Measurements from ENCODE around the gene CHEK1. TPM values are rescaled to one million over a fixed set of nuclear protein-coding genes. Genes with fewer than 3 reads are reported as not detected.
"Not testable (repeated sequence)": the region's sequence is repeated elsewhere in the genome, so short reads cannot be mapped to it uniquely, and the experiment has no call there.

The CHEK1 gene
- total RNA-seq: 94.4 and 98.8 TPM in 2 replicates

DNA sequence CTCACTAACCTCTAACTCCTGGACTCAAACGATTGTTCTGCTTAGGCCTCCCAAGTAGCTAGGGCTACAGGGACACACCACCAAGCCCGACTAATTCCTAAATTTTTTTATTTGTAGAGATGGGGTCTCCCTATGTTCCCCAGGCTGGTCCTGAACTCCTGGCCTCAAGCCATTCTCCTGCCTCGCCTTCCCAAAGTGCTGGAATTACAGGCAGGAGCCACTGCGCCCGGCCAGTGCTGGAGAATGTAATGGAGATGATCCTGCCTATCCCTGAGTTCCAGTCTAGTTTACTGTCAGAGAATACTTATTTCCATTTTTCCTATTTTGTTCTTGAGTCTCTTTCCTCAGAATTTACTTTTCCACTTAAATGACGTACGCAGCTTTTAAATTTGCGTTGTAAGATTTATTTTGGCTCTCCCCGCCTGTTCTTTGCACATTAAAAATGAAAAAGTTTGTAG lies at the start of gene CHEK1:
Gene CHEK1 (plus strand): TSS at position 408 of the 458 bp plus-strand sequence. CDS start 1,606 bp downstream, outside the sequence.
- intact Hi-C loops (cut with micrococcal nuclease): loop anchor here (1.0 to 5.0 kb wide), 8 partner anchors 32 to 643 kb away; partner anchors contain the start of genes CDON, EI24, FAM118B and FOXRED1

- intact Hi-C loops (cut with micrococcal nuclease): not testable (repeated sequence)
These were observed 47.8 kb upstream of the CHEK1 start for GRCh38 chr11:125577181-125577580.

- intact Hi-C loops (cut with micrococcal nuclease): no loop called here
These were observed 46.2 kb upstream of the CHEK1 start for GRCh38 chr11:125578783-125579182.

DNA sequence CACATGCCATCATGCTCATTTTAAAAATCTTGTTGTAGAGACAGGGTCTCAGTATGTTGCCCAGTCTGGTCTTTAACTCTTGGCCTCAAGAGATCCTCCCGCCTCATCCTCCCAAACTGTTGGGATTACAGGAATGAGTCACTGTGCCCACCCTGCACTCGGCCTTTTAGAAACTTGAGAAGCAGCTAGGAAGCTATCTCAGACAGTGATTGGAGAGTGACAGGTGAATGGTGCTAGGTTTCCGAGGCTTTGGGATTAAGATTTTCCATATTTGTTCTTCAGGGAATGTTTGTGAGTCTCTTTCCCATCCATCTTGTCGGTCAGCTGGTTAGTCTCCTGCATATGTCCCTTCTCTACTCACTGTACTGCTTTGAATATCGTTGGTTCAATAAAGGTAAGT lies 45.2 kb upstream of the CHEK1 start:
- intact Hi-C loops (cut with micrococcal nuclease): no loop called here

GRCh38 chr11:125583496-125583895 lies 41.5 kb upstream of the CHEK1 start:
- intact Hi-C loops (cut with micrococcal nuclease): no loop called here

DNA sequence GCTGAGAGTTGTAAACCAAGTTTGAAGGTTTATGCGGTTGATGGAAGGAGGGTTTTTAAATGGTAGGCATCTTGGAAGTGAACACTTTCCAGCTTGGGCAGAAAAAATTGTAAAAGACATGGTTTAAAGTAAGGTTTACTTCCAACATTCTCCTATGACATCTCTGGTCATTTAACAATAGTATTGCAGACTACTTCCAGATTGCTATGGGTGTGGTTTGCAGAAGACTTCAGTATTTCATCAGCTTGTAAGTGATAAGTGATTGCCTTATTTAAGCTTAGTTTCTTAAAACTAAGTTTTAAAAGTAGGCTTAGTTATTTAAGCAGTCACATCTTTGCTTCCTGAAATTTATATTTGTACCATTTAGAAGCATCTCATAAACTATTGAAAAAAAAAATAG lies 39.5 kb upstream of the CHEK1 start:
- intact Hi-C loops (cut with micrococcal nuclease): no loop called here

- intact Hi-C loops (cut with micrococcal nuclease): no loop called here
These were observed 38.3 kb upstream of the CHEK1 start for GRCh38 chr11:125586623-125587022.

GRCh38 chr11:125587480-125587879 lies 37.5 kb upstream of the CHEK1 start:
- intact Hi-C loops (cut with micrococcal nuclease): no loop called here

DNA sequence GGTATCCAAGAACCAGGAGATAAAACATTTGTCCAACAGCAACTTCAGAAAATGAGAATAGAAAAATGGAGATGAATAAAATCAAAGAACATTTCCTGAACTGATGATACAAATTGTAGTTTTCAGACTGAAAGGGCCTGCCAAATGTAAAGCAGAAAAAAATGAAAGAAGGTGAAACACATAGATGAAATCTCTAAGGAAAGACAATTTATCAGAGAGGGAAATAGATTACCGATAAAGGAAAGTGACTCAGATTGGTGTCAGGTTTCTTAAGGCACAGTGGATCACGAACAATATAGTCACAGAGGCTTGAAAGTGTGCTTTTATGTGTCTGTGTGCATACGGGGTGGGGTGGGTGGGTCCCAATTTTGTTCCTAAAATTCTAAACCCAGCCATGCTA lies 36.5 kb upstream of the CHEK1 start:
- intact Hi-C loops (cut with micrococcal nuclease): no loop called here

- intact Hi-C loops (cut with micrococcal nuclease): loop anchor here (1.0 kb wide), 7 partner anchors 22 to 678 kb away; partner anchors contain the start of genes CHEK1, EI24, FAM118B and FOXRED1
These were observed 33.2 kb upstream of the CHEK1 start for GRCh38 chr11:125591649-125592304.

- intact Hi-C loops (cut with micrococcal nuclease): loop anchor here (1.0 kb wide), 7 partner anchors 23 to 677 kb away; partner anchors contain the start of genes CHEK1, EI24, FAM118B and FOXRED1
These were observed 32.5 kb upstream of the CHEK1 start, which contains the start of gene STT3A for GRCh38 chr11:125592305-125593113. Gene STT3A (plus strand): TSS chr11:125592852. CDS start chr11:125595916, 3,064 bp downstream.

DNA sequence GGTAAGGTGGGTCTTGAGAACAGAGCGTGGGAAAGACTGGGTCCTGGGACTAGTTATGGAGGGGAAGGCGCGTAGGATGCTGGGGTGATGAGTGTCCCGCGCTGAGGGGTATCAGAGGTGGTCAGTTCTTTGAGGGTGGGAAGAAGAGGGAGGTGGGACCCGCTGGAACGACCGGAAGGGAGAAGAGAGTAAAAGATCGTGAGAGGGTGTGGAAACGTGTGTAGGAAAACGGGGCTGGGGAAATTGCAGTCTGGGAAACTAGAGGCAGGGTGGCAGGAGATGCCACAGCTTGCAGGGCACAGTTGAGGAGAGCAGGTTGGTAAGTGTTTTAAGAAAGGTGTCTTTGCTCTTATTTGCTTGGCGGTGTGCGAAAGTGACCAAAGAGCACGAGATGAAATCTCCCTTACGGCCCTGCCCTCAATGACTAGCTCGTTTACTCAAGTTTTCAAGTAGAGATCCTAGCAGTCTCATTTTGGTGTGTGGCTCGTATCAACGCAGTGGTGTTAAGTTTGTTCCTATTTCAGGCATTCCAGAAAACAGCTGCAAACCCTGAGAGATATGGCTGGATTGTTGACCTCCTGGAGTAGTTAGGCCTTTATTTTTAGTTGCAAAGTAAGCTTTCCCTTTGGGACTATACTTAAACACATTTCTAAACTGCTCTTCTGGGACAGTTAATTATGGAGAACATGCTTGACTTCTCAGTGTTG lies 31.7 kb upstream of the CHEK1 start:
- intact Hi-C loops (cut with micrococcal nuclease): no loop called here

DNA sequence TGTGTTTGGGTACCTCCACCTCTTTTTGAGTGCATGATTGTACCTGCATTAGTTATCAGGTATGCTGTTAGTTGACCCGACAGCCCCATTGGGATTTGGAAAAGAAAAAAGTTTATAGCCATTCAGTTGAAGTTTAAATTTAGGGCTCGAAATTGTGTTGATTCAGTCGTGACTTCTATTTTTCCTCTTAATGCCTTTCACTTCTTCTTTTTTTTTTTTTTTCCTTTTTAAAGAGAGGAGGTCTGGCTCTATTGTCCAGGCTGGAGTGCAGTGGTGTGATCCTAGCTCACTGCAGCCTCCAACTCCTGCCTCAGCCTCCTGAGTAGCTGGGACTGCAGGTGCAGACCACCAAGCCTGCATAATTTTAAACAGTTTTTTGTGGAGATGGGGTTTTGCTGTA lies 30.0 kb upstream of the CHEK1 start:
- intact Hi-C loops (cut with micrococcal nuclease): no loop called here

DNA sequence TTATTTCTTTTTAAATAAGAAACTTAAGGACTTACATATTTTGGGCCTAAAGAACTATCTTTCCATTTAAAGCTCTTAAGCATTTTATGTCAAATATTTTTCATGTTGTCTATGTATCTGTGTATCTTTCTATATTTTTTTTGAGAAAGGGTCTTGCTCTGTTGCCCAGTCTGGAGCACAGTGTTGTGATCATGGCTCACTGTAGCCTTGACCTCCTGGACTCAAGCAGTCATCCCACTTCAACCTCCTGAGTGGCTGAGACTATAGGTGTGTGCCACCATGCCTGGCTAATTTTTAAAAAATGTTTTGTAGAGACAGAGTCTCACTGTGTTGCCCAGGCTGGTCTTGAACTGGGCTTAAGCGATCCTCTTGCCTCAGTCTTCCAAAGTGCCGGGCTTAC lies 24.3 kb upstream of the CHEK1 start:
- intact Hi-C loops (cut with micrococcal nuclease): no loop called here

GRCh38 chr11:125603207-125603606 lies 21.8 kb upstream of the CHEK1 start:
- intact Hi-C loops (cut with micrococcal nuclease): no loop called here

DNA sequence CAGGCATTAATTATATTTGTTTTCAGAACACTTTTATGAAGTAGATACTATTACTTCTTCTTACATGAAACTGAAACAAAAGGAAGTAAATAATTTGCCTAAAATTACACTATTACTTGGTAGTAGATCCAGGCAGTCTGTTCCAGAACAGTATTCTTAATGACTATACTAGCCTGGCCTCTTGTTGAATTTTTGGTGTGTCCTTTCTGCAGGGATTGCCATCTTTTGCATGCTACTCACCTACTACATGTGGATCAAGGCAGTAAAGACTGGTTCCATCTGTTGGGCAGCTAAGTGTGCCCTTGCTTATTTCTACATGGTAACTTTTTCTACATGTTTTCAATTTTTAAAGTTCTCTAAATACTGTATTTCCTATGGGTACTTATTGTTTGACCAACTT lies 19.5 kb upstream of the CHEK1 start:
- intact Hi-C loops (cut with micrococcal nuclease): no loop called here

GRCh38 chr11:125609545-125609944 lies 15.4 kb upstream of the CHEK1 start:
- intact Hi-C loops (cut with micrococcal nuclease): no loop called here

- intact Hi-C loops (cut with micrococcal nuclease): no loop called here
These were observed 6.6 kb upstream of the CHEK1 start for GRCh38 chr11:125618383-125618782.

- intact Hi-C loops (cut with micrococcal nuclease): no loop called here
These were observed 3.0 kb upstream of the CHEK1 start for GRCh38 chr11:125621995-125622394.

GRCh38 chr11:125623064-125623463 lies 1.9 kb upstream of the CHEK1 start:
- intact Hi-C loops (cut with micrococcal nuclease): no loop called here

DNA sequence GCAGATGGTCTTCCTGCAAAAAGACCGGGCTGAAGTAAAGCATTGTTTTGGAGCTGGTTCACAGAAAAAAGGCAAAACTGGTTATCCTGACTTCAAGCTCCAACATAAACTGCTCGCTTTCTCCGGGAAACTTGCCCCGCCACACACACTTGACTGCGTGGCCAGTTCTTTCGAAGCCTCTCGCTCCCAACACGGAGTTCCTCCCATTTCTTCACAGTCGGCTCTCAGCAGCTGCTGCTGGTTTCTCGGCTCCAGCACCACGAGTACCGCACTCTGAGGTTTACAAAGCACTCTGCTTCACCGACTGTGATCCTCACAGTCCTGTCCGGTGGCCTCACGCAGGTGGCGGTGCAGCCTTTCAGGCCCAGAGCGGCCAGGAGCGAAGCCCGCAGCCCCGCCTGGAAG lies 264 bp downstream of the CHEK1 start:
- intact Hi-C loops (cut with micrococcal nuclease): loop anchor here (1.0 to 5.0 kb wide), 8 partner anchors 33 to 642 kb away; partner anchors contain the start of genes CDON, EI24, FAM118B and FOXRED1

Measured in T-helper 2 cell treated with Interferon-gamma antibody and Interleukin-4, amounts not matched to agents 100 ng/mL and 5 ng/mL, for 36 hours (primary cell).